Gastroesophageal sphincter (tissue), 3 donors: ENCODE measurements around the gene TMTC2.

Experiments used
- CTCF ChIP-seq, 4 experiments: fragments of 200-600 bp in 2 of 4; fragments of 450-650 bp in 2 of 4; sonication (generic) in 1 of 4; IDR thresholded peaks; one replicate each; pipeline ENCODE4 v1.5.1; 2017 to 2019; ENCODE audit warnings: antibody characterized with exemption in 4 of 4, mild to moderate bottlenecking in 2 of 4, moderate library complexity in 2 of 4
- POLR2A ChIP-seq, 2 donors: fragments of 450-650 bp; IDR thresholded peaks; one replicate each; pipeline ENCODE4 v1.6.1; 2017; ENCODE audit warnings: antibody characterized with exemption in 2 of 2, mild to moderate bottlenecking in 2 of 2, moderate library complexity in 1 of 2

- TF ChIP-seq CTCF (IDR thresholded peaks at IDR 0.05) (no peak), POLR2A (IDR thresholded peaks at IDR 0.05) (no peak)
Measured at GRCh38 chr12:82783435-82783834, 96.7 kb downstream of the TMTC2 start.
